GM23248 (cell line): ENCODE results near the gene FAM171A2.
"Not testable (repeated sequence)": the region's sequence is repeated elsewhere in the genome, so short reads cannot be mapped to it uniquely, and the experiment has no call there.

Source experiments
- EZH2 ChIP-seq: fragments of 200-600 bp; sonication (generic); IDR thresholded peaks from 2 replicates; pipeline ENCODE4 v1.6.1; 2018; ENCODE audit warnings: antibody characterized with exemption, mild to moderate bottlenecking; ENCODE audit not compliant: insufficient read depth, poor library complexity, severe bottlenecking
- EZH2phosphoT487 ChIP-seq: fragments of 200-600 bp; sonication (generic); IDR thresholded peaks from 2 replicates; pipeline ENCODE4 v1.6.1; 2018; ENCODE audit warnings: antibody characterized with exemption, moderate library complexity, mild to moderate bottlenecking, low read depth; ENCODE audit not compliant: insufficient read depth

GRCh38 chr17:44394112-44394511, 30.5 kb upstream of the FAM171A2 start:
- not testable (repeated sequence) for TF ChIP-seq EZH2phosphoT487, EZH2
